Mammary epithelial cell (primary cell): Measurements from ENCODE around the gene CNTN5.

Experiments
- CTCF ChIP-seq, 2 donors: IDR thresholded peaks in 1 of 2; conservative IDR thresholded peaks in 1 of 2; 2 replicates each; pipeline ENCODE4 v1.5.1; 2011 to 2012; ENCODE audit warnings: inconsistent platforms in 2 of 2, low read length in 2 of 2, mild to moderate bottlenecking in 2 of 2, control low read depth in 1 of 2, low read depth in 1 of 2; ENCODE audit not compliant: insufficient read depth in 1 of 2; ENCODE audit errors: extremely low read depth in 1 of 2
- EZH2 ChIP-seq: IDR thresholded peaks from 2 replicates; pipeline ENCODE4 v1.6.1; 2012; ENCODE audit warnings: low read length, inconsistent platforms, borderline replicate concordance

DNA sequence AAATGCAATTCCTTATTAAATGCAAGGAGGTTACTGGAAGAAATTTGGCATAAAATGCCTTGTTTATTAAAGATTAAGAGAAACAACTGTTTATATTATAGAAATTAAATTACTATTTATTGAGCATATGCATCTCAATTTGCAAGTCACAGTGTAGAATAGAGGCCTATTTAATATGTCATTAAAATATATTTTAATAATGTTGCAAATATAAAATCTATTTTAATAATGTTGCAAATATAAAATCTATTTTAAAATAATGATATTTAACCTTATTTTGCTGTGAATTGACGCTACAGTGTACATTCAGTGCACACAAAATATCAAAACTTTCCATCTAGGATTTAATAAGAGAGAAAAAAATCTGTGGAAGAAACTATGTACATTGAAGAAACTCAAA lies 188.1 kb downstream of the CNTN5 start:
- TF ChIP-seq CTCF (conservative IDR thresholded peaks at IDR 0.05 in 1 of 2, IDR thresholded peaks at IDR 0.05 in 1 of 2; ENCODE audit: extremely low read depth in 1 of 2, insufficient read depth in 1 of 2, low read depth in 1 of 2, low read length in 2 of 2) (no peak), EZH2 (no peak)
